Psoas muscle (tissue), 8 donors: ENCODE measurements around the gene LAMA5. TPM values are rescaled to one million over a fixed set of nuclear protein-coding genes. Genes with fewer than 3 reads are reported as not detected.

Experiments
- ATAC-seq, 4 donors: fragments of 200-7000 bp; cut with Tn5 transposase; one replicate each; pipeline ENCODE4 v1.9.1; 2020; ENCODE audit warnings: moderate library complexity in 3 of 4, mild to moderate bottlenecking in 2 of 4
- DNase-seq, 2 donors: peaks; one replicate each; pipeline ENCODE4 v3.0.0-alpha.2; 2020
- H3K27ac ChIP-seq: fragments of 200-600 bp; one replicate; pipeline ENCODE4 v1.8.0; 2022
- H3K27me3 ChIP-seq, 3 donors: fragments of 200-600 bp in 1 of 3; one replicate each; pipeline versions ENCODE4 v1.6.1 to v1.8.0; 2013 to 2022; ENCODE audit warnings: low read length in 2 of 3, mild to moderate bottlenecking in 2 of 3, moderate library complexity in 1 of 3; ENCODE audit not compliant: insufficient read depth in 3 of 3
- H3K36me3 ChIP-seq, 2 donors: fragments of 200-600 bp in 1 of 2; one replicate each; pipeline versions ENCODE4 v1.6.1 to v1.8.0; 2013 to 2022; ENCODE audit warnings: low read depth in 1 of 2, mild to moderate bottlenecking in 1 of 2, moderate library complexity in 1 of 2; ENCODE audit not compliant: insufficient read depth in 1 of 2
- H3K4me1 ChIP-seq: fragments of 200-600 bp; one replicate; pipeline ENCODE4 v1.8.0; 2022
- H3K4me3 ChIP-seq: fragments of 200-600 bp; one replicate; pipeline ENCODE4 v1.8.0; 2022; ENCODE audit warnings: mild to moderate bottlenecking
- H3K9me3 ChIP-seq: fragments of 200-600 bp; one replicate; pipeline ENCODE4 v1.8.0; 2022
- CTCF ChIP-seq: fragments of 200-600 bp; IDR thresholded peaks from one replicate; pipeline ENCODE4 v1.8.0; 2022; ENCODE audit warnings: antibody characterized with exemption
- WGBS, 3 donors: extraction: QIAGEN DNeasy Blood & Tissue Kit; methylation state at CpG; one replicate each; pipeline versions ENCODE4 v1.1.6 to v1.1.7; 2013; 5-methylcytosine and 5-hydroxymethylcytosine counted together
- intact Hi-C, 2 donors: fragments of 100-400 bp; cut with DNase I; formaldehyde crosslinking; loops; one replicate each; pipeline versions ENCODE4 v1.11.0 to v1.14.2; 2022
- polyA plus RNA-seq, 3 donors: library from polyadenylated mRNA; stranded (reverse); fragments of 200-250 nt; gene quantifications; one replicate each; pipeline ENCODE4 v1.2.3, GENCODE V29; 2013
- total RNA-seq, 4 donors: library from RNA; stranded (reverse); fragmentation: NEBNext Ultra II Directional in 2 of 4; extraction: Animal tissue kit (Norgen Biotek cat#: 25700) in 2 of 4; gene quantifications; one replicate each; pipeline versions ENCODE4 v1.2.1 to v1.2.4, GENCODE V29; 2021 to 2023
- donor health status: healthy with polysubstance abuse.
- donor health status: DM: no; HTN: no; CAD: no; lungs with moderate emphysema.
- donor health status: Bipolar disorder and iron deficiency.
- donor health status: healthy.
- donor health status: DM: yes; HTN: yes; CAD: no.
- donor health status: DM: no; HTN: no; CAD: no.
- donor health status: DM: no; HTN: no; CAD: no.
- donor health status: DM: yes; HTN: yes; CAD: no.

LAMA5 gene
- total and polyA plus RNA-seq, 7 donors, result 14.4 to 74.6 (median 34.2) TPM

- TF ChIP-seq CTCF, result no peak
- no peaks in the 10 kb centered on the region for H3K27me3 ChIP-seq
- 77 to 83% (median 83%) methylated on average over 18 of the region's 18 CpGs for WGBS, 3 donors
- H3K9me3 ChIP-seq, result no peaks in the 10 kb centered on the region
- peaks cover 0 to 66% of the 10 kb centered on the region in 2 donors for H3K36me3 ChIP-seq
- no peak overlapping the region for H3K27ac ChIP-seq
- no peak overlapping the region for H3K4me3 ChIP-seq
- intact Hi-C loops, result no loop called here
- DNase-seq (no peak), ATAC-seq (no peak)
- no peaks in the 10 kb centered on the region for H3K4me1 ChIP-seq
Observed at GRCh38 chr20:62317167-62317655, 49.9 kb downstream of the LAMA5 start.

DNA sequence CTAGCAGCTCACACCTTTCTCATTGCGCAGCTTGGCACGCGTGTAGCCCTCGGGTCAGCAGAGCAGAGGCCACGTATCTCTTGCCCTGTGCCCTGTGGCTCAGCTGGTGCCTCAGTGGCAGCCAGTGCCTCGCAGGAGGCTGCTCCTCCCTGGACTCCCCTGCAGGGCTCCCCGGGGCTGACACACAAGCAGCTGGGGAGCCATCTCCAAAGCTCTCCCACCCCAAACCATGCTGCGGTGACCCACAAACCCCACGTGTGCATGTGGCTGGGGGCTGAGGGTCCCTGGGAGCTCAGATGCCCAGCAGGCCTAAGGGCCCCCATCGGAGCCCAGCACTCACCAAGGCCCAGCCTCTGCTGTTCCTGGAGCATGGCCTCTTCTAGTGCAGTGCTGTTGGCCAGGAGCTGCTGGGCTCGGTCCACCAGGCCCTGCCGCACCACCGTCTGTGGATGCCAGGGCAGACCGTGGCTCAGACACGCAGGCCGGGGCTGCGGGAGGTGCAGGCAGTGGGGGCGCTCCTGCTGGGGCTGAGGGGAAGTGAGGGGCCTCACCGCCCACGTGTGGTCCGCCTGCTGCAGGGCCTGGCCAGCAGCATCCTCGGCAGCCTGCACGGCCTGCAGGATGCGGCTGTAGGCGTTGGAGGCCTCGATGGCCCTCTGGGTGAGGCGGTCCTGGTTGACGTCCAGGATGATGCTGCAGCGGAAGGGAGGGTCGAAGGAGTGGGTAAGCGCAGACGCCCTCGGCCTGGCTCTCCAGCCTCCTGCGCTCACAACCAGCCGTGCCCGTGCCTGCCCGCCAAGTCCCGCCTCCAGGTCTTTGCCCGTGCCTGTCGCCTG lies 50.6 kb downstream of the LAMA5 start:
- Histone ChIP-seq H3K4me3 (no peak overlapping the region), H3K9me3 (no peaks in the 10 kb centered on the region), H3K27ac (no peak overlapping the region), H3K27me3 (no peaks in the 10 kb centered on the region), H3K36me3 (peaks cover 0 to 73% of the 10 kb centered on the region in 2 donors), H3K4me1 (no peaks in the 10 kb centered on the region)
- 86 to 93% (median 87%) methylated on average over 35 to 40 of the region's 40 CpGs for WGBS, 3 donors
- DNase-seq (no peak), ATAC-seq (no peak)
- no peak for TF ChIP-seq CTCF
- intact Hi-C loops, result no loop called here

GRCh38 chr20:62315773-62316172 lies 51.3 kb downstream of the LAMA5 start:
- Histone ChIP-seq H3K27ac (no peak overlapping the region), H3K27me3 (no peaks in the 10 kb centered on the region), H3K4me1 (no peaks in the 10 kb centered on the region), H3K36me3 (peaks cover 0 to 80% of the 10 kb centered on the region in 2 donors), H3K4me3 (no peak overlapping the region), H3K9me3 (no peaks in the 10 kb centered on the region)
- no peak for DNase-seq
- intact Hi-C loops, result no loop called here
- 97 to 98% (median 97%) methylated on average over 12 of the region's 12 CpGs for WGBS, 3 donors
- no peak for ATAC-seq
- TF ChIP-seq CTCF, result no peak

GRCh38 chr20:62314711-62315302 lies 52.3 kb downstream of the LAMA5 start:
- H3K9me3 ChIP-seq, result no peaks in the 10 kb centered on the region
- H3K27me3 ChIP-seq, result no peaks in the 10 kb centered on the region
- no peaks in the 10 kb centered on the region for H3K4me1 ChIP-seq
- no peak for ATAC-seq
- no peak for DNase-seq
- intact Hi-C loops, result no loop called here
- 92 to 95% (median 93%) methylated on average over 22 to 25 of the region's 25 CpGs for WGBS, 3 donors
- H3K4me3 ChIP-seq, result no peak overlapping the region
- H3K27ac ChIP-seq, result no peak overlapping the region
- H3K36me3 ChIP-seq, result peaks cover 0 to 77% of the 10 kb centered on the region in 2 donors
- TF ChIP-seq CTCF, result no peak
